GM19372 (cell line): ENCODE results near the gene CORO1C.
"Not testable (repeated sequence)": the region's sequence is repeated elsewhere in the genome, so short reads cannot be mapped to it uniquely, and the experiment has no call there.

Experiments used
- ATAC-seq: cut with Tn5 transposase; IDR thresholded peaks from one replicate; pipeline ENCODE4 v1.9.1; 2021; ENCODE audit warnings: mild to moderate bottlenecking, low read depth, moderate library complexity; ENCODE audit not compliant: unreplicated experiment

Gene CORO1C

DNA sequence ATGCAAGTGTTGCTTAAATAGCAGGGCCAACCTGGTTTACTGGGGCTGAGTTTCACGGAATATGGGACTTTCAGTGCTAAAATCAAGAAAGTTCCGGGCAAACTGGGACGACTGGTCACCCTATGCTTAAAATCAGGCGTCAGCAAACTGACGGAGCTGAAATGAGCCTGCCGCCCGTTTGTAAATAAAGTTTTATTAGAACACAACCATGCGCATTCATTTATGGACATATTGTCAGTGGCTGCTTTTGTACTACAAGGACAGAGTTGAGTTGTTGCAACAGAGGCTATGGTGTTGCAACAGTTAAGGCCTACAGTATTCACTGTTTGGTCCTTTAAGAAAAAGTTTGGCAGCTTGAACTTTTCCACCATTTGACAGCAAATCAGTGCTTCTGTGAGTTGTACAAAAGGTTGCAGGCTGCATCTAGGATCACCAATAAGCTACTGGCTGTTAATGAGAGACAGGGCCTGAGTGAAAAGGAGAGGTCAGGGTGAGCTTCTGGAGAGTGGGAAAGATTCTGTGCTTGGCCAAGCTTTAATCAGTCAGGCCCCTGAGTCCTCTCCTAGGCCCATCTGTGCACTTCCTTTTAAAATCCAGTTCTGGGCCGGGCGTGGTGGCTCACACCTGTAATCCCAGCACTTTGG lies 111.0 kb downstream of the CORO1C start:
- ATAC-seq: no peak

GRCh38 chr12:108619369-108620160 lies 111.8 kb downstream of the CORO1C start:
- no peak for ATAC-seq

- not testable (repeated sequence) for ATAC-seq
These were observed 112.4 kb downstream of the CORO1C start for GRCh38 chr12:108618953-108619274.

GRCh38 chr12:108618079-108618952 lies 113.0 kb downstream of the CORO1C start:
- no peak for ATAC-seq

DNA sequence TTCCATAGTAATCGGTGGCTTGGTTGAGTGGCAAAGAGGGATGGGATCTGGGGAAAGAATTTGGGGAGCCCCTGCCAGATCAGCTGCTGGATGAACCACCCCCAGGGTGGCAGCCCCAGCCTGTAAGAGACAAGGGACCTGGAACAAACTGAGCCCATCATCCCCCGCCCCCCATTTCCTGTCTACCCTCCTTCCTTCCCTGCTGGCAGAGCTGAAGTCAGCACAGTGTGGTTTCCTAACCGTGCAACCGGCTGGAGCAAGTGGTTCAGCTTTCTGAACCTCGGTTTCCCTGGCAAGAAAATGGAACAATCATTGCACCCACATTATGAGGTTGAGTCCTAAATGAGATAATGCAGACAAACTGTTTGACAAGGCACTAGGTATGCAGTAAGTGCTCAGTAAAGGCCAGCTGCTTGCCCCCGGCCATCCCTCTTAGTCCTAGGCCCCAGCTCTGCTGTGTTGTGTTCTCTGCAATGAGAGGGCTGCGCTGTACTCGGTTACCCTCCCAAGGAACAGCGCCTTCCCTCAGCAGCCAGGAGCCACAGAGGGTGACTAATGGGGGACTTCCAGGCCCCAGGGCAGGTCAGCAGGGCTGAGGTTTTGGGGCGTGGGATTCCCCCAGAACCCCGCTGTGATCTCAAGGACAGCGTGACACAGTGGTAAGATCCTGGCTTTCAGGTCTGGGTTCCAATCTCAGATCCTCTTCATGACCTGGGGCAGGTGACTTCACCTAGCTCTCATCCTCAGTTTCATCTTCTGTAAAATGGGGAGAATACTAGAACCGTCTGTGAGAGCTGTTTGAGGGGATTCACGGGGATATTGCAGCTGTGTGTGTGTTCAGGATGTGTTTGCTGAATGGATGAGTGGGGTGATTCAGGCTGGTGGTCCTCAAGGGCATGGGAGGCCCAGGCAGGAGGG lies 114.1 kb downstream of the CORO1C start:
- peak; percentile 74 for ATAC-seq

- ATAC-seq: no peak
These were observed 115.0 kb downstream of the CORO1C start for GRCh38 chr12:108616359-108616758.

DNA sequence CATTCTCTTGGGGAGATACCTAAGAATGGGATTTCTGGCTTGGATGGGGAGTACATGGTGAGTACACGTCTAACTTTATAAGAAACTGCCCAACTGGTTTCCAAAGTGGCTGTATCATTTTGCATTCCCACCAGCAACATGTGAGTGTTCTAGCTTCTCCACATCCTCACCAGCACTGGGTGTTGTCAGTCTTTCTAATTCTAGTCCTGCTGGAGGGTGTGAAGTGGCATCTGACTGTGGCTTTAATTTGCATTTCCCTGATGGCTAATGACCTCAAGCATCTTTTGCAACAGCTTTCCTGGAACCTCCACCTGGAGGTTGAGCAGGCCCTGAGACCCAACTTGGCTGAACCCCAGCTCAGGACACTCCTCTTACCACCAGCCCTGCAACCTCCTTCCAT lies 115.4 kb downstream of the CORO1C start:
- no peak for ATAC-seq

DNA sequence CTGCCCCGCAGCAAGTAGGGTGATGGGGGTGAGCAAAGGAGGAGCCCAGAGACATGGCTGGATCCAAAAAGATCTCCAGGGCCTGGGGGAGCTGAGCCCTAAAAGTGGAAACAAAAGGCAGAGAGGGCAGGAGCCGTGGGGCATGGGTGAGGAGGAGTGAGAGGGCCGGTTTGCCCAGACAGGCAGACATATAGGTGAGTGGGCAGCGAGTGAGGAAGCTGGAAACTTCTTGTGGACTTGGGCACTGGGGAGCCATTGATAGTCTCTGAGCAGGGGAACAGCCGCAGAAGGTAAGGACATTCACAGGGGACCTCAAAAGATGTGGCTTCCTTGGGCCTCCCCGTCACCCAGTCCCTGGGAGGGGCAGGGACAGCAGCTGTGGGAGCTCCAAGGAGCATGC lies 116.7 kb downstream of the CORO1C start:
- ATAC-seq: no peak

- ATAC-seq: no peak
These were observed 117.3 kb downstream of the CORO1C start for GRCh38 chr12:108614041-108614440.

GRCh38 chr12:108613548-108613947 lies 117.8 kb downstream of the CORO1C start:
- ATAC-seq: no peak

DNA sequence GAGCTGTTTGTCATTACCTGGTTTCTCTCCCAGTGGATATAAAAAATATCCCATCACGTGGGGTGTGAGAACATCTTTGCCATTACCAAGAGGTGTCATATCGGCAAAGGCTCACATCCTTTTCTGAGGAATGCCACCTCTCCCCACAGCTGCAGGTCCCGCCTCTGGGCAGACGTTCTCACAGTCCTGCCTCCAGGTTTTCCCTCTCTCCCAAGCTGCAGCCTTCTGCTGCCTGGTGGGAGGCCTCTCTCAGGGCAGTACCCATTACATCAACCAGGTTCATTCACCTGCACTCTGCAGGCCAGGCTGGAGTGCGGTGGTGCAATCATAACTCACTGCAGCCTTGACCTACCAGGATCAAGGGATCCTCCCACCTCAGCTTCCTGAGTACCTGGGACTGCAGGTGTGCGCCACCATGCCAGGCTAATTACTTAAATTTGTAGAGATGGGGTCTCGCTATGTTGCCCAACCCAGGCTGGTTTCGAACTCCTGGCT lies 118.5 kb downstream of the CORO1C start:
- no peak for ATAC-seq

DNA sequence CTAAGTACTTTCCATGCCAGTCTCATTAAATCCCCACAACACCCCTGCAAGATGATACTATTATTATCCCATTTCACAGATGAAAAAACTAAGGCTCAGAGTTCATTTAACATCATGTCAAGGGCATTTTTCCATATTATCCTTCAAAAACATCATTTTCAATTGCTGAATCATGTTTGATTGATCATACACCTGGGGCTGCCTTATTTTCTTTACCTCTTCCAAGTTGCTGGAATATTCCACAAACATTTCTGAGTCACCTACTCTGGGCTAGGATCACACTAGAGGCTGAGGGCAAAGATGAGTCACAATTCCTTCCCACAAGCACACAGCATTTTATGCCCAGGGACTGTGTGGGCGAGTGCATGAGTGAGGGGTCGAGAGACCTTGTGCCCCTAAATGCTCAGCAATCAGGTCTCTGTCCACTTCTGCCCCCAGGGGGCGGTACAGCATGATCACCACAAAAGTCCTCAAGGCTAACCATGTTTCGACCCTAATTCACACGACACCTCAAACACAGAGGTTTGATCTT lies 119.4 kb downstream of the CORO1C start:
- no peak for ATAC-seq

- no peak for ATAC-seq
These were observed 120.3 kb downstream of the CORO1C start for GRCh38 chr12:108610856-108611605.

DNA sequence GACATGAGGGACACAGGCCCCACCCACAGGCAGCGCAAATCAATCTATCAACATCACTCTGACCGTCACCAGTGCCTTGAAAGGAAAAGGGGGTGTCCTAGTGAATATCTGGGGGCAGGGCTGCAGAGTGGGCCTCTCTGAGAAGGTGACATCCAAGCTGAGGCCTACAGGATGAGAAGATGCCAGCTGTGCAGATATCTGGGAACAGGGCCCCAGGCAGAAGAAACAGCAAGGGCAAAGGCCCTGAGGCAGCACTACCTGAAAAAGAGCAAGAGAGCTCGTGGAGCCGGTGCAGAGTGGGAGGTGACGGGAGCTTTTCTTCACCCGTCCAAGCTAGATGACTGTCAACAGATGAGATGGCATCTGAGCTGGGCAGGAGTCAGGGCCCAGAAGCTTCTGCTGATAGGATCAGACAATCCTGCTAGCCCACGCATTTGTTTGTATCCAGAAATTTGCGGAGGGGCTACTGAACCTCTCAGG lies 120.9 kb downstream of the CORO1C start:
- no peak for ATAC-seq

DNA sequence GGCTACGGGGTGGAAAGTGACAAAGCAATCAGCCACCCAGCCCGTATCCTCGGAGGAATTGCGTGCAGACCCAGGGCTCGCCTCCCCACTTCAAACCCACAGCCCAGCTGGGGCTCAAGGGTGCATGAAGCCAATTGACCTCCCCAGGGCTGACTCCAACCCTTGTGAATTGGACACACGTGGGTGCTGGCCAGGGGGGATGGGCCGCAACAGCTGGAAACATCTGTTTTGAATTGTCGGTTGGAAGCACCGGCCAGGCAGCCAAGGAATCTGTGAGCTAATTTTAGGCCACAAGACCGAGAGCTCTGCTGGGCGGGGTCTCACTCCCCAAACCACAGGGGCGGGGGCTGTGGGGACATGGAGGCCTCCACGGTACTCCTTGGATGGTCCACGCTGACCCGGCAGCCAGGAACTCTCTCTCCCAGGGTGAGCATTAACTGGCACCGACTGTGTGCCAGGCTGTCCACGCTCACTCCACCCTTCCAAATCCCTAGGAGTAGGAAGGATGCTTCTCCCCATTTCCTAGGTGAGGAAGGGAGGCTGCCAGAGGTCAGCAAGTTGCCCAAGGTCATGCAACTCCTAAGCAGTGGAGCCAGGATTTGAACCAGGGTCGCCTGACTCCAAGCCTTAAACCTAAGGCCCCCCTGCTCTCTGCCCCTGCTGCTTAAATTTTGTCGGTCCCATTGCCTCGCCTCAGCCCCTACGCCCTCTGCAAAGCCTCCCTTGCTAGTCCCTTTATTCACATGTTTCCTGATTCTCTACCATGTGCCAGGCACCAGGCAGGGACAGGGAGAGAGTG lies 121.6 kb downstream of the CORO1C start:
- ATAC-seq: no peak

- no peak for ATAC-seq
These were observed 122.7 kb downstream of the CORO1C start for GRCh38 chr12:108608616-108609015.

DNA sequence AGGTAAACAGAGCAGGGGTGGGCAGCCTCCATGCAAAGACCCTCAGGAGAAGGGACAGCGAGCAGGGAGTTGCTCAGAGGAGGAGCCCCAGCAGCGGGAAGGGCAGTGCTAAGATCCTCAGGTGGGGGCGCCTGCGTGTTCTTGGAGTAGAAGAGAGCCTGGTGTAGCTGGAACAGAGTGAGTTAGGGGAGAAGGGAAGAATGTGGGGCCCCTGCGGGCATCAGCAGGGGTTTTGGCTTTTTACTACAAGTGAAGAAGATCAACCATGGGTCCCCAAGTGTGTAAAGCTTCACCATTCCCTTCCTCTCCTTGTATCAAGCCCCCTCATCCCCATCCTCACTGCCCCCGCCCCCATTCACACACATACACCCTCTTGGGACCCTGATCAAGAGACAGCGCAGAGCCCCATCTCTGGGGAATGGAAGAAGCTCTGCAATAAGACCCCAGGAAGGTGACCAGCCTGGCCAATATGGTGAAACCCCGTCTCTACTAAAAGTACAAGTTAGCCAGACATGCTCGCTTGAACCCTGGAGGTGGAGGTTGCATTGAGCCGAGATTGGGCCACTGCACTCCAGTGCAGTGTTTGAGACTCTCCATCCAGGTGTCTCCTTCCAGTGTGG lies 123.2 kb downstream of the CORO1C start:
- ATAC-seq: no peak

DNA sequence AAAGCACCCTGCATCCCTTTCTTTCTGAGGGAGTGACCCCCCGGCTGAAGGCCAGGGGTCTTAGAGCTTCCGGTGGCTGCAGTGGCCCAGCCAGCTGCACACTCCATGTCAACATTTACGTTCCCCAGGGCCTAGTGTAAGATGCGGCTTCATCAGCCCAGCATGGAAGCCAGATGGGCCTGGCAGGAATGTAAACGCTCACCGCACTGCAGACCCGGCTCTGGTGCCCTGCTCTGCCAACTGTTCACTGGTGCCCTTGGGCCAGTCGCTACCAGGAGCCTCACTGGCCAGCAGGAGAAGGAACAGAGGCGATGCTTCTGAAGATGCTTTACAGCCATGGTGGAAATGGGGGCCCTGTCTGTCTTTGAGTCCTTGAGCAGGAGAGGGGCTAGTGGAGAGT lies 124.8 kb downstream of the CORO1C start:
- no peak for ATAC-seq
